ENCODE measurements around the gene PMM1. TPM values are rescaled to one million over a fixed set of nuclear protein-coding genes. Genes with fewer than 3 reads are reported as not detected.
A peak's percentile ranks its signal among the peaks of the same experiment; 100 is the strongest.
"Not testable (repeated sequence)": the region's sequence is repeated elsewhere in the genome, so short reads cannot be mapped to it uniquely, and the experiment has no call there.

The PMM1 gene
- total RNA-seq, 1 experiment from 2014 or later: 10.0 TPM

- no peaks in the 10 kb centered on the region for H3K9me2 ChIP-seq (replicated peaks; ENCODE audit: insufficient read depth, low read length)
- no peak overlapping the region for H3K4me2 ChIP-seq (ENCODE audit: low read depth, low read length, poor library complexity, severe bottlenecking)
- H3K9ac ChIP-seq (ENCODE audit: low read length): no peak overlapping the region
- H3K9me3 ChIP-seq (ENCODE audit: low read length): no peaks in the 10 kb centered on the region
- H3K4me1 ChIP-seq (ENCODE audit: low read length): no peaks in the 10 kb centered on the region
- H4K20me1 ChIP-seq (ENCODE audit: insufficient read depth, low read depth, low read length): no peaks in the 10 kb centered on the region
- no peaks in the 10 kb centered on the region for H3K27me3 ChIP-seq (ENCODE audit: low read length)
- no peak overlapping the region for H2AFZ ChIP-seq (ENCODE audit: low read length)
- no peak for DNase-seq
- no peak overlapping the region for H3K4me3 ChIP-seq (ENCODE audit: low read length)
- no peaks in the 10 kb centered on the region; the same call in 1 of the 2 replicates for H3K36me3 ChIP-seq (ENCODE audit: insufficient read depth, low read length)
- no peaks in the 10 kb centered on the region for H3K79me2 ChIP-seq (ENCODE audit: low read length)
- H3K27ac ChIP-seq (ENCODE audit: low read length): no peak overlapping the region
Observed at GRCh38 chr22:41578114-41578513, 11.5 kb downstream of the PMM1 start.

- Histone ChIP-seq H3K36me3 (ENCODE audit: insufficient read depth, low read length) (no peaks in the 10 kb centered on the region; the same call in 1 of the 2 replicates), H4K20me1 (ENCODE audit: insufficient read depth, low read depth, low read length) (no peaks in the 10 kb centered on the region), H3K4me1 (ENCODE audit: low read length) (no peaks in the 10 kb centered on the region), H3K27ac (ENCODE audit: low read length) (no peak overlapping the region), H3K79me2 (ENCODE audit: low read length) (no peaks in the 10 kb centered on the region), H3K4me3 (ENCODE audit: low read length) (no peak overlapping the region), H3K27me3 (ENCODE audit: low read length) (no peaks in the 10 kb centered on the region), H3K9me2 (replicated peaks; ENCODE audit: insufficient read depth, low read length) (no peaks in the 10 kb centered on the region), H3K9ac (ENCODE audit: low read length) (no peak overlapping the region), H3K9me3 (ENCODE audit: low read length) (no peaks in the 10 kb centered on the region), H2AFZ (ENCODE audit: low read length) (no peak overlapping the region), H3K4me2 (ENCODE audit: low read depth, low read length, poor library complexity, severe bottlenecking) (no peak overlapping the region)
- peak; percentile 82 for DNase-seq
Observed at GRCh38 chr22:41576877-41577276, 12.8 kb downstream of the PMM1 start.

- Histone ChIP-seq H4K20me1 (ENCODE audit: insufficient read depth, low read depth, low read length) (no peaks in the 10 kb centered on the region), H3K4me1 (ENCODE audit: low read length) (no peaks in the 10 kb centered on the region), H3K4me2 (ENCODE audit: low read depth, low read length, poor library complexity, severe bottlenecking) (no peak overlapping the region), H3K79me2 (ENCODE audit: low read length) (no peaks in the 10 kb centered on the region), H2AFZ (ENCODE audit: low read length) (no peak overlapping the region), H3K36me3 (ENCODE audit: insufficient read depth, low read length) (no peaks in the 10 kb centered on the region; the same call in 1 of the 2 replicates), H3K9ac (ENCODE audit: low read length) (no peak overlapping the region), H3K9me3 (ENCODE audit: low read length) (no peaks in the 10 kb centered on the region), H3K27ac (ENCODE audit: low read length) (no peak overlapping the region), H3K27me3 (ENCODE audit: low read length) (no peaks in the 10 kb centered on the region), H3K9me2 (replicated peaks; ENCODE audit: insufficient read depth, low read length) (no peaks in the 10 kb centered on the region), H3K4me3 (ENCODE audit: low read length) (no peak overlapping the region)
- no peak for DNase-seq
Observed at GRCh38 chr22:41575533-41575932, 14.1 kb downstream of the PMM1 start.

GRCh38 chr22:41574847-41575381 lies 14.7 kb downstream of the PMM1 start:
- Histone ChIP-seq H3K9ac (ENCODE audit: low read length) (no peak overlapping the region), H3K9me2 (replicated peaks; ENCODE audit: insufficient read depth, low read length) (no peaks in the 10 kb centered on the region), H3K4me2 (ENCODE audit: low read depth, low read length, poor library complexity, severe bottlenecking) (no peak overlapping the region), H3K36me3 (ENCODE audit: insufficient read depth, low read length) (no peaks in the 10 kb centered on the region; the same call in 1 of the 2 replicates), H3K27me3 (ENCODE audit: low read length) (no peaks in the 10 kb centered on the region), H2AFZ (ENCODE audit: low read length) (no peak overlapping the region), H3K27ac (ENCODE audit: low read length) (no peak overlapping the region), H3K4me3 (ENCODE audit: low read length) (no peak overlapping the region), H3K9me3 (ENCODE audit: low read length) (no peaks in the 10 kb centered on the region), H3K79me2 (ENCODE audit: low read length) (no peaks in the 10 kb centered on the region), H4K20me1 (ENCODE audit: insufficient read depth, low read depth, low read length) (no peaks in the 10 kb centered on the region), H3K4me1 (ENCODE audit: low read length) (no peaks in the 10 kb centered on the region)
- DNase-seq: no peak

GRCh38 chr22:41573677-41574076 lies 16.0 kb downstream of the PMM1 start:
- Histone ChIP-seq H3K79me2 (ENCODE audit: low read length) (no peaks in the 10 kb centered on the region), H2AFZ (ENCODE audit: low read length) (no peak overlapping the region)

GRCh38 chr22:41572305-41572704 lies 17.3 kb downstream of the PMM1 start:
- not testable (repeated sequence) for H3K27me3 ChIP-seq (ENCODE audit: low read length); H3K9me2 ChIP-seq (replicated peaks; ENCODE audit: insufficient read depth, low read length); H3K27ac ChIP-seq (ENCODE audit: low read length); H3K79me2 ChIP-seq (ENCODE audit: low read length); H4K20me1 ChIP-seq (ENCODE audit: insufficient read depth, low read depth, low read length); H3K9me3 ChIP-seq (ENCODE audit: low read length); H2AFZ ChIP-seq (ENCODE audit: low read length); H3K4me2 ChIP-seq (ENCODE audit: low read depth, low read length, poor library complexity, severe bottlenecking); H3K4me3 ChIP-seq (ENCODE audit: low read length); H3K4me1 ChIP-seq (ENCODE audit: low read length); H3K36me3 ChIP-seq (ENCODE audit: insufficient read depth, low read length); H3K9ac ChIP-seq (ENCODE audit: low read length); DNase-seq

More at GRCh38 chr22:41573677-41574076, 16.0 kb downstream of the PMM1 start:
- no peak for DNase-seq
- Histone ChIP-seq H4K20me1 (ENCODE audit: insufficient read depth, low read depth, low read length) (no peaks in the 10 kb centered on the region), H3K4me3 (ENCODE audit: low read length) (no peak overlapping the region), H3K27me3 (ENCODE audit: low read length) (no peaks in the 10 kb centered on the region), H3K4me2 (ENCODE audit: low read depth, low read length, poor library complexity, severe bottlenecking) (no peak overlapping the region), H3K4me1 (ENCODE audit: low read length) (no peaks in the 10 kb centered on the region), H3K27ac (ENCODE audit: low read length) (no peak overlapping the region), H3K36me3 (ENCODE audit: insufficient read depth, low read length) (no peaks in the 10 kb centered on the region), H3K9me2 (replicated peaks; ENCODE audit: insufficient read depth, low read length) (no peaks in the 10 kb centered on the region), H3K9ac (ENCODE audit: low read length) (no peak overlapping the region), H3K9me3 (ENCODE audit: low read length) (no peaks in the 10 kb centered on the region)

- Histone ChIP-seq H3K9me2 (replicated peaks; ENCODE audit: insufficient read depth, low read length) (no peaks in the 10 kb centered on the region), H3K9ac (ENCODE audit: low read length) (no peak overlapping the region), H3K36me3 (ENCODE audit: insufficient read depth, low read length) (no peaks in the 10 kb centered on the region), H3K4me1 (ENCODE audit: low read length) (no peaks in the 10 kb centered on the region), H3K27me3 (ENCODE audit: low read length) (no peaks in the 10 kb centered on the region), H3K4me2 (ENCODE audit: low read depth, low read length, poor library complexity, severe bottlenecking) (no peak overlapping the region), H3K4me3 (ENCODE audit: low read length) (no peak overlapping the region), H3K9me3 (ENCODE audit: low read length) (no peaks in the 10 kb centered on the region), H3K79me2 (ENCODE audit: low read length) (no peaks in the 10 kb centered on the region), H2AFZ (ENCODE audit: low read length) (no peak overlapping the region), H3K27ac (ENCODE audit: low read length) (no peak overlapping the region), H4K20me1 (ENCODE audit: insufficient read depth, low read depth, low read length) (no peaks in the 10 kb centered on the region)
- DNase-seq: no peak
Observed at GRCh38 chr22:41571786-41572185, 17.9 kb downstream of the PMM1 start.

- no peak overlapping the region for H3K27ac ChIP-seq (ENCODE audit: low read length)
- H3K9ac ChIP-seq (ENCODE audit: low read length): no peak overlapping the region
- H3K4me3 ChIP-seq (ENCODE audit: low read length): no peak overlapping the region
- no peak overlapping the region for H3K4me2 ChIP-seq (ENCODE audit: low read depth, low read length, poor library complexity, severe bottlenecking)
- H3K27me3 ChIP-seq (ENCODE audit: low read length): no peaks in the 10 kb centered on the region
- no peak for DNase-seq
- H2AFZ ChIP-seq (ENCODE audit: low read length): no peak overlapping the region
- no peaks in the 10 kb centered on the region for H4K20me1 ChIP-seq (ENCODE audit: insufficient read depth, low read depth, low read length)
- no peaks in the 10 kb centered on the region for H3K4me1 ChIP-seq (ENCODE audit: low read length)
- H3K36me3 ChIP-seq (ENCODE audit: insufficient read depth, low read length): no peaks in the 10 kb centered on the region
- no peaks in the 10 kb centered on the region for H3K79me2 ChIP-seq (ENCODE audit: low read length)
- H3K9me2 ChIP-seq (replicated peaks; ENCODE audit: insufficient read depth, low read length): no peaks in the 10 kb centered on the region
- no peaks in the 10 kb centered on the region for H3K9me3 ChIP-seq (ENCODE audit: low read length)
Observed at GRCh38 chr22:41570221-41570620, 19.4 kb downstream of the PMM1 start.

GRCh38 chr22:41568811-41569210 lies 20.8 kb downstream of the PMM1 start:
- Histone ChIP-seq H3K27me3 (ENCODE audit: low read length) (no peaks in the 10 kb centered on the region), H3K79me2 (ENCODE audit: low read length) (no peaks in the 10 kb centered on the region), H3K4me2 (ENCODE audit: low read depth, low read length, poor library complexity, severe bottlenecking) (no peak overlapping the region), H3K4me1 (ENCODE audit: low read length) (no peaks in the 10 kb centered on the region), H4K20me1 (ENCODE audit: insufficient read depth, low read depth, low read length) (no peaks in the 10 kb centered on the region), H3K36me3 (ENCODE audit: insufficient read depth, low read length) (no peaks in the 10 kb centered on the region), H3K27ac (ENCODE audit: low read length) (no peak overlapping the region), H3K4me3 (ENCODE audit: low read length) (no peak overlapping the region), H3K9me2 (replicated peaks; ENCODE audit: insufficient read depth, low read length) (no peaks in the 10 kb centered on the region), H3K9me3 (ENCODE audit: low read length) (no peaks in the 10 kb centered on the region), H2AFZ (ENCODE audit: low read length) (no peak overlapping the region), H3K9ac (ENCODE audit: low read length) (no peak overlapping the region)
- no peak for DNase-seq

Measured in Karpas-422 (cell line).